MM.1S (cell line): ENCODE data around the gene HSD17B8.

Experiments used
- DNase-seq: peaks from one replicate; pipeline ENCODE4 v3.0.0-alpha.2; 2015
- H2AFZ ChIP-seq: fragments of 300-600 bp; sonication (generic); 2 replicates; pipeline ENCODE4 v1.6.0; 2016; ENCODE audit warnings: antibody characterized with exemption, low read length
- H3F3A ChIP-seq: fragments of 300-600 bp; sonication (generic); 2 replicates; pipeline ENCODE4 v1.6.1; 2016; ENCODE audit warnings: mild to moderate bottlenecking, antibody characterized with exemption, low read length, moderate library complexity, mixed read lengths; ENCODE audit not compliant: insufficient read depth
- H3K27ac ChIP-seq: fragments of 300-600 bp; sonication (generic); 2 replicates; pipeline ENCODE4 v1.5.1; 2016; ENCODE audit warnings: mild to moderate bottlenecking, low read length
- H3K27me3 ChIP-seq: fragments of 300-600 bp; sonication (generic); replicated peaks from 2 replicates; pipeline ENCODE4 v1.6.0; 2016; ENCODE audit warnings: low read length; ENCODE audit not compliant: insufficient read depth
- H3K36me3 ChIP-seq: fragments of 300-600 bp; sonication (generic); replicated peaks from 2 replicates; pipeline ENCODE4 v1.6.1; 2016; ENCODE audit warnings: mild to moderate bottlenecking, low read length, mixed read lengths; ENCODE audit not compliant: insufficient read depth
- H3K4me1 ChIP-seq: fragments of 300-600 bp; sonication (generic); 2 replicates; pipeline ENCODE4 v1.6.1; 2016; ENCODE audit warnings: low read length, mixed read lengths
- H3K4me2 ChIP-seq: fragments of 300-600 bp; sonication (generic); 2 replicates; pipeline ENCODE4 v1.6.0; 2016; ENCODE audit warnings: low read depth, low read length
- H3K4me3 ChIP-seq: fragments of 300-600 bp; sonication (generic); 2 replicates; pipeline ENCODE4 v1.5.1; 2016; ENCODE audit warnings: low read length, mixed read lengths
- H3K79me2 ChIP-seq: fragments of 300-600 bp; sonication (generic); 2 replicates; pipeline ENCODE4 v1.6.1; 2016; ENCODE audit warnings: mixed run types, low read length, mixed read lengths
- H3K9ac ChIP-seq: fragments of 300-600 bp; sonication (generic); 2 replicates; pipeline ENCODE4 v1.6.1; 2016; ENCODE audit warnings: low read length, mixed read lengths
- H3K9me2 ChIP-seq: fragments of 300-600 bp; sonication (generic); replicated peaks from 2 replicates; pipeline ENCODE4 v1.6.1; 2016; ENCODE audit warnings: mild to moderate bottlenecking, low read length, mixed read lengths; ENCODE audit not compliant: insufficient read depth
- H3K9me3 ChIP-seq: fragments of 300-600 bp; sonication (generic); replicated peaks from 2 replicates; pipeline ENCODE4 v1.6.1; 2016; ENCODE audit warnings: mild to moderate bottlenecking, low read length, mixed read lengths; ENCODE audit not compliant: insufficient read depth
- H4K20me1 ChIP-seq: fragments of 300-600 bp; sonication (generic); 2 replicates; pipeline ENCODE4 v1.6.1; 2016; ENCODE audit warnings: mild to moderate bottlenecking, low read length, moderate library complexity, mixed read lengths; ENCODE audit not compliant: insufficient read depth
- CTCF ChIP-seq: fragments of 300-600 bp; sonication (generic); IDR thresholded peaks from 2 replicates; pipeline ENCODE4 v1.5.1; 2016; ENCODE audit warnings: antibody characterized with exemption, low read length, mixed read lengths
- EZH2 ChIP-seq: fragments of 300-600 bp; sonication (generic); optimal IDR thresholded peaks from 2 replicates; pipeline ENCODE3; 2017; ENCODE audit warnings: low read depth, mild to moderate bottlenecking, antibody characterized with exemption, low read length, mixed read lengths
- EZH2phosphoT487 ChIP-seq: fragments of 300-600 bp; sonication (generic); IDR thresholded peaks from 2 replicates; pipeline ENCODE4 v1.6.1; 2018; ENCODE audit warnings: antibody characterized with exemption, low read length

HSD17B8 gene

GRCh38 chr6:33192671-33193602 is 11.5 kb upstream of the HSD17B8 start:
- Histone ChIP-seq H3K36me3 (no peaks in the 10 kb centered on the region; the same call in 1 of the 2 replicates), H3K79me2 (peaks cover 3% of the 10 kb centered on the region; the same call in 1 of the 2 replicates), H3K4me3 (no peak overlapping the region), H3K4me2 (no peak overlapping the region), H4K20me1 (no peaks in the 10 kb centered on the region), H3K27me3 (peaks cover 10% of the 10 kb centered on the region), H3F3A (no peaks in the 10 kb centered on the region), H3K27ac (no peak overlapping the region), H2AFZ (no peak overlapping the region), H3K4me1 (no peaks in the 10 kb centered on the region), H3K9me3 (no peaks in the 10 kb centered on the region), H3K9me2 (no peaks in the 10 kb centered on the region), H3K9ac (no peak overlapping the region)
- no peak for TF ChIP-seq EZH2
- no peak for TF ChIP-seq EZH2phosphoT487
- no peak for TF ChIP-seq CTCF
- DNase-seq, result no peak

- Histone ChIP-seq H3K4me2 (no peak overlapping the region), H3F3A (no peaks in the 10 kb centered on the region; the same call in 1 of the 2 replicates), H3K9ac (no peak overlapping the region), H3K9me2 (no peaks in the 10 kb centered on the region), H3K36me3 (no peaks in the 10 kb centered on the region; the same call in 1 of the 2 replicates), H2AFZ (no peak overlapping the region), H3K79me2 (peaks cover 10% of the 10 kb centered on the region), H3K9me3 (no peaks in the 10 kb centered on the region), H3K27me3 (peaks cover 10% of the 10 kb centered on the region), H3K27ac (no peak overlapping the region), H3K4me1 (no peaks in the 10 kb centered on the region), H4K20me1 (no peaks in the 10 kb centered on the region), H3K4me3 (no peak overlapping the region)
- TF ChIP-seq EZH2, result no peak
- no peak for TF ChIP-seq EZH2phosphoT487
- TF ChIP-seq CTCF, result no peak
- DNase-seq, result no peak
These were observed 10.8 kb upstream of the HSD17B8 start for GRCh38 chr6:33193619-33194018.

DNA sequence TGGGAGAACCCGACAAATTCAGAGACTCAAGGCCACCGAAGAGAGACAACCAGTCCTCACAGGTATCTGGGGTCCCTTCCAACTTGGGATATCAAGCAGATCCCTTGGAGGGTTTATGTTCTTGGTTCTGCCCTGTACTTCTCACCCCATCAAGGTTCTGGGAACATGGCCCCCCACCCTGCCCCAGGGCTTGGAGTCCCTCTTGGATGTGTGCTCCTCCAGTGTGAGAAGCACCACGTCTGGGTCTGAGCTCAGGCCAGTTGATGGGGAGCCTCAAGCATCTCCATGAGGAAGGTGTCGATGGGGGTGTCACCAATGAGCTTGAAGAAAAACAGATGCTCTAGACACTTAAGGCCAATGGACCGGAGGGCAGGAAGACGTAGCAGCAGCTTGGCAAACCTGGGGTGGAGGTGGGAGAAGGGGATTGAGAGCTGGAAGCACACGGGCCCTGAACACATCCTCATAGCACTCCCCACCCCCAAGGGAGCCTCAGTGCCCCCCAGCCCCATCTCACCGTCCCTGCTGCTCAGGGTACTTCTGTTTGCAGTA is 9.9 kb upstream of the HSD17B8 start:
- DNase-seq, result no peak
- H3K9me2 ChIP-seq, result no peaks in the 10 kb centered on the region
- no peaks in the 10 kb centered on the region for H4K20me1 ChIP-seq
- H3K27ac ChIP-seq, result no peak overlapping the region
- peaks cover 16% of the 10 kb centered on the region for H3K79me2 ChIP-seq
- no peak overlapping the region for H3K9ac ChIP-seq
- no peaks in the 10 kb centered on the region; the same call in 1 of the 2 replicates for H3K36me3 ChIP-seq
- peaks cover 2% of the 10 kb centered on the region; the same call in 1 of the 2 replicates for H3F3A ChIP-seq
- no peak overlapping the region for H3K4me3 ChIP-seq
- no peak for TF ChIP-seq EZH2
- TF ChIP-seq EZH2phosphoT487, result no peak
- no peak overlapping the region for H3K4me2 ChIP-seq
- H2AFZ ChIP-seq, result no peak overlapping the region
- H3K4me1 ChIP-seq, result peaks cover 3% of the 10 kb centered on the region
- no peaks in the 10 kb centered on the region for H3K9me3 ChIP-seq
- peaks cover 10% of the 10 kb centered on the region for H3K27me3 ChIP-seq
